Activated T-cell treated with anti-CD3 and anti-CD28 coated beads for 48 hours (primary cell): ENCODE measurements around the gene CLMN.
"Not testable (repeated sequence)": the region's sequence is repeated elsewhere in the genome, so short reads cannot be mapped to it uniquely, and the experiment has no call there.

ENCODE experiments used
- DNase-seq: peaks from one replicate; pipeline ENCODE4 v3.0.0-alpha.2; 2020; ENCODE audit warnings: low read depth

The CLMN gene

DNA sequence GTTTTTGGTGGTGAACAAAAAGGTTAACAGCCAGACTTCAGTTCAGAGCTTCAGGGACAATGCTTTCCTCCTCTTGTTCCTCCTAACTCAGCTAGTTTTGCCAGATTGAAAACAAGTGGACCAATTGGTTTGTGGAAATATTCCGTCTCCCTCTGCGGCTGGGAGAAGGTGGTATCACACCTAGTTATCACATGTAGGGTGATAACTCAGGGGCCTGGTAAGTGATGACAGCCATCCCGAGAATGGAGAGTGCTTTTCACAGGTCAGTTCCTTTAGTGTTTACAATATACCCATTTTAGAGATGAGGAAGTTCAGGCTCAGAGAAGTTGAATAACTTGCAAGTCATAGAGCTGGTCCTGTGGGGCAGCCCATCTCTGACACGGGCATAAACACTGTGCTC is 101.7 kb downstream of the CLMN start:
- no peak for DNase-seq

- no peak for DNase-seq
Observed at GRCh38 chr14:95217391-95217900, 102.3 kb downstream of the CLMN start.

- no peak for DNase-seq
Observed at GRCh38 chr14:95216008-95216407, 103.7 kb downstream of the CLMN start.

DNA sequence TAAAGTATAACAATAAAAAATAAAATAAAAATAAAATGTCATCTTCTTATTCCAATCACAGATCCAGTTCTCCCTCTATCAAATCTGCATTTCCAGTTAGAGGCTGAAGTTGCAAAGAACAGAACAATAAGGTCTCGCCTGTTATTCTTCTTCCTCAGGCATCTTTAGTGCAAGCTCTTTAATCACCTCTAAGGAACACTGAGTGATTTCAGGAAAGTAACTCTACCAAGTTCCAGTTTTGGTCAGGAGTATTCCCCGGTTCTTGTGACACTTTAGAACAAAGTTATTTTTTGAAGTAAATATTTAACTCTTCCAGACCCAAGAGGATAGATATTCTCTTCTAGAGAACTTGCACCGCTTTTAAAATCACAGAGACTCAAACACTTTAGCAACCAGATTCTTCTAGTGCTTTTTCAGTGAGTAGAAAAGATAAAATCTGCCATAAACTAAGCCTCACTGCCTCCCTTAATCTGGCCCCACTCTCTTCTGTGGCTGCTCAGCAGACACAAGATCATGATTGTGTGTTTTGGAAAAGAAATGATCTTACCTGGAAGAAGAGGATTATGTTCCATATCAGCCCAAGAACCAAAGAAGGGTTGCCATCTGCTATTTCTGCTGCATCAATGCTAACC is 104.5 kb downstream of the CLMN start:
- DNase-seq, result no peak

GRCh38 chr14:95213774-95214173 is 105.9 kb downstream of the CLMN start:
- DNase-seq, result no peak

GRCh38 chr14:95211721-95212504 is 107.8 kb downstream of the CLMN start:
- DNase-seq, result no peak

GRCh38 chr14:95210699-95211098 is 109.0 kb downstream of the CLMN start:
- DNase-seq, result no peak

- no peak for DNase-seq
Observed at GRCh38 chr14:95208598-95208997, 111.1 kb downstream of the CLMN start.

DNA sequence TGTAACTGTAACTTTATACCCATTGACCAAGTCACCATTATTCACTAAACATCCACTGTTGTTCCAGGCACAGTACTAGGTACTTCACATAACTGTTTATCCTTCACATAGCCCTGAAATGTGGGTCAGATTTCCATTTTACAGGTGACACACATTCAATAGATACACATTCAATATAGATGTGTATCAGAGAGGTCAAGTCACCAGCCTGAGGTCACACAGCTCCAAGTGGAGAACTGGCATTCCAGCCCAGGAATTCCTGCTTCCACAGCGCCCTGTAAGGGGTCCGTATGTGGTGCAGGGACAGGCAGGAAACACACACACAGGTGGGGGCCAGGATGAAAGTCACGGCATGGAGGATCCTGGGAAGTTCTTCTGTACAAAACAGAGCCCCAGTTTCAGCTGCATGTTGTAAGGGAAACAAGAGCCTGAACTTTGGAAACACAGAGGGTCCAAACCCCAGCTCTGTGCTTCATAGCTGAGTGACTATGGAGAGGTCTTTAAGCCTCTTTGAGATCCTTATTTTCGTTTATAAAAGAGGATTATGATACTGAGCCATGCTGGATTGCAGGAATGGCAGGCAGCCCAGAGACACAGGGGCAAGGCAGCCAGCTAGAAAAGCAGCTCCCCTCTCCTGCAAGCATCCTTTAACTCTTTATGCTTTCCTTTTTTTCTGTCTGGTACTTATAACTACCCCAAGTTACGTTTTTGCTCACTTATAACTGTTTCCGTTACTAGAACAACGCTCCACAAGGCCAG is 112.1 kb downstream of the CLMN start:
- DNase-seq, result no peak

DNA sequence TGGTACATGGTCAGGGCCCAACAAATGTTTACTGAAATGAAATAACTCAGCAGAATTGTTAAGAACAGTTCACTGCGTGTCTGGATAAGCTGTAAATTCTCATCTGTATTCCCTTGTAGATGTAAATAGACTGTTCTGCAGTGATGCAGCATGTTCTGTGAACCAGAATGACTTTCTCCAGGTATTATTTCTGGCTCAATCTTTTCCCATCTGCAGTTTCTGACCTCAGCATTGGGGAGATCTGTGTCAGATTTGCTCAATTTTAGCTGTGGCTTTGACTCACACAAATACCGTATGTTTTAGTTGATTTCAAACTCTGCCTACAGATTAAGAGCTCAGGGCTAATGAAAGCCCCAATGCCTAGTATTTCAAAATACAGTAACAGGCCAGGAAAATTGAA is 113.2 kb downstream of the CLMN start:
- DNase-seq, result no peak

DNA sequence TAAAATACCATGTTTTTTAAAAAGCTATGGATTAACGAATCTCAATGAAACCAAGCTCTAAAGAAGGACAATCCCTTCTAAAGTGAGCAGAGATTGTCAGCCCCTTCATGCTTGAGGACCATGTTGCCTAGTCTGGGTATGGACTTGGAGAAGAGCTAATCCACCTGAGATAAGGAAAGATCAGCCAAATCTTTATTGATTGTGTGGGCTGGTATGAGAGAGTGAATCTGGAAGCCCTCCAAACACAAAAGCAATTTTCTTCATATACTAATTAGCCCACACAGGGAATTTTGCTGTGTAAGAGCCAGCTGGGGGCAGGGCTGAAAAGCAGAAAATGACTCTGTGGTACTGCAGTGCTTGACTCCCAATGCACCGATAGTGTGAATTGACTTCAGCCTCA is 115.0 kb downstream of the CLMN start:
- no peak for DNase-seq

- not testable (repeated sequence) for DNase-seq
Observed at GRCh38 chr14:95201745-95202144, 118.0 kb downstream of the CLMN start.

- DNase-seq, result no peak
Observed at GRCh38 chr14:95200404-95200803, 119.3 kb downstream of the CLMN start.

GRCh38 chr14:95199298-95199983 is 120.3 kb downstream of the CLMN start:
- no peak for DNase-seq

- no peak for DNase-seq
Observed at GRCh38 chr14:95198320-95198719, 121.4 kb downstream of the CLMN start.

GRCh38 chr14:95197551-95197950 is 122.2 kb downstream of the CLMN start:
- no peak for DNase-seq

DNA sequence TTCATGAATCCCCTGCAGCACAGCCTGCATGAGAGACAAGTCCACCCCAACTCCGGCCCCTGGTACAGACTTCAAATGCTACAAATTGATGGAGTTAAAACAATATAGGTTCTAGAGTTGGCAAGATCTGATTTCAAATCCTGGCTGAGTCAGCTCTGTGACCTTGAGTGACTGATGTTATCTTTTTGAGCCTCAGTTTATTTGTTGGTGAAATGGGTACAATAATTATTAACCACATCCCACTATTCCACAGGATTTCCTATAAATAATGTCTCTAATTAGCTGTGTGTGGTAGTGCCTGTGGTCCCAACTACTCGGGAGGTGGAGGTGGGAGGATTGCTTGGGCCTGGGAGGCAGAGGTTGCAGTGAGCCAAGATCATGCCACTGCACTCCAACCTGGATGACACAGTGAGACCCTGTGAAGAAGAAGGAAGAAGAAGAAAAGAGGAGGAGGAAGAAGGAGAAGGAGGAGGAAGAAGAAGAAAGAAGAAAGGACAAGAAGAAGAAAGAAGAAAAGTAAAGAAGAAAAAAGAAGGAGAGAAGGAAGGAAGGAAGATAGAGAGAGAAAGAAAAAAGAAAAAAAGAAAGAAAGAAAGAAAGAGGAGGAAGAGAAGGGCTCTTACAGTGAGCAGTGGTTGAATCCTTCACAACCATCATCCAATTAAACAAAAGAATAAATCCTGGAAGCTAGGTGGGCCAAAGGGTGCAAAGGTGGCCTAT is 122.7 kb downstream of the CLMN start:
- DNase-seq, result no peak

- DNase-seq, result no peak
Observed at GRCh38 chr14:95196268-95196667, 123.4 kb downstream of the CLMN start.

DNA sequence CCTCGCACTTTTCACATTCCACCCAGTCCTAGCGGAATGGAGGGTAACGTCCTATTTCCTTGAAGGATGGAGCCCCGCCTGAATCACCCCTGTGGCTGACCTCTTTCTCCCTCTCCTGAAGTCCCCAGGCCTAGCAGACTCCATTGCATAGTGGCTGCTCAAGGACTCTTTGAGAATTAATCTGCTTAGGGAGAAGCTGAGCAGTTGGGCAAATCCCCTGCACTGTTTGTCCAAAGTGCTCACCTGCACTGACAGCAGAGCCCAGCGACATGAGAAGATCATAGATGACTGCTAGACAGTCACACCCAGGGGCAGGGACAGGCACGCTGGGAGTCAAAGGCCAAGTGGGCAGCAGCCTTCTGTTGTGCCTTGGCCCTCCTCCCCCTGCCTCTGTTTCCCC is 124.7 kb downstream of the CLMN start:
- no peak for DNase-seq

- no peak for DNase-seq
Observed at GRCh38 chr14:95193081-95193480, 126.6 kb downstream of the CLMN start.

DNA sequence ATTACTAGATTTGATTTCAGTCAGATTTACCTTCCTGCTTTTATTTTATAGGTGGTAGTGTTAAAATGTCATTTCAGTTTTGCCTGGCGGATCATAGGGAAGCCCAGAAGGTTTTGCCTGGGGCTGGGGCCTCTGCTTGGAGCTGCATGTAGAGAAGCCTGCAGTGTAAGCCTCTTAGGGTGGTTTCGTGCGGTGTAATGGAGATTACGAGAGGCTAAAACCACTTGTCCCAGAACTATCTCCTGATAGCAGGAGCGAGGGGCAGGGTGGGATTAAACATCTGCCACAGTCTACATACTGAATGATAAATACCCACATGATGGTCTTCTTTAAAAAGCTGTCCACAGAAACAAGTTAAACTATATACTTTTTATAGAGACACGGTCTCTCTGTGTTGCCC is 127.4 kb downstream of the CLMN start:
- DNase-seq, result no peak
